CD4-positive, alpha-beta T cell treated with Interleukin-4 for 1 hour (primary cell): Measurements from ENCODE around the gene AOC1.
A peak's percentile ranks its signal among the peaks of the same experiment; 100 is the strongest.

Experiments used
- DNase-seq, 2 donors: peaks; one replicate each; pipeline ENCODE4 v3.0.0-alpha.2; 2020 to 2022

The AOC1 gene

DNA sequence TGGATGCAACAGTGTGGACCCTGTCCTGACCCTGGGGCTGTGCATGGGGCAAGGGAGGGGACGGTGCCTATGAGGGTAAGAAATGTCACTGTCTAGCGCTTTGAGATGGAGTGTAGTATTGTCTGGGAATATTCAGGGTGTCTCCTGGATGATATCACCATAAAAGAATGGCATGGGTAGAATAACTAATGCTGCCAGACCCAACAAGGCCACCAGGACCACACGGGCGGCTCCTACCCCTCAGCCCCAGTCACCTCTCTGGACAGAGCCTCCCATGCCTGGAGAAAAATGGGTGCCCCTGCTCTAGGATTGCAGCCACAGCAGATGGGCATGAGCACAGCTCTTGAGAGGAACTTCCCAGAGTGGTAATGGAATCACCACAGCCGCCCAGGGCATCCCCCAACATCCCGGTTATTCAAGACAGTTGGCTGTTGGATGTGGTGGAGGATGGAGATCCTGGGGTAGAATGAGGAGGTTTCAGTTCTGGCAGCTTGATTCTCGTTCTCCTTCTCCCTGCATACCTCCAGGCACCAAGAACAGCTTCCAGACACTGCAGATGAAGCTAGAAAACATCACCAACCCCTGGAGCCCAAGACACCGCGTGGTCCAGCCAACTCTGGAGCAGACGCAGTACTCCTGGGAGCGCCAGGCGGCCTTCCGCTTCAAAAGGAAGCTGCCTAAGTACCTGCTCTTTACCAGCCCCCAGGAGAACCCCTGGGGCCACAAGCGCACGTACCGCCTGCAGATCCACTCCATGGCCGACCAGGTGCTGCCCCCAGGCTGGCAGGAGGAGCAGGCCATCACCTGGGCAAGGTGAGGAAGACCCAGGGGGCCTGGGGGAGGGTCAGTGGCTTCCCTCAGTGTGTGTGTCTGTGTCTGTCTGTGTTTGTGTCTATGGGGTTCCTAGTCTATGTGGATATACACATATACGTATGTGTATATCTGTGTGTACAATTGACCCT is 6.2 kb downstream of the AOC1 start:
- DNase-seq = no peak

DNA sequence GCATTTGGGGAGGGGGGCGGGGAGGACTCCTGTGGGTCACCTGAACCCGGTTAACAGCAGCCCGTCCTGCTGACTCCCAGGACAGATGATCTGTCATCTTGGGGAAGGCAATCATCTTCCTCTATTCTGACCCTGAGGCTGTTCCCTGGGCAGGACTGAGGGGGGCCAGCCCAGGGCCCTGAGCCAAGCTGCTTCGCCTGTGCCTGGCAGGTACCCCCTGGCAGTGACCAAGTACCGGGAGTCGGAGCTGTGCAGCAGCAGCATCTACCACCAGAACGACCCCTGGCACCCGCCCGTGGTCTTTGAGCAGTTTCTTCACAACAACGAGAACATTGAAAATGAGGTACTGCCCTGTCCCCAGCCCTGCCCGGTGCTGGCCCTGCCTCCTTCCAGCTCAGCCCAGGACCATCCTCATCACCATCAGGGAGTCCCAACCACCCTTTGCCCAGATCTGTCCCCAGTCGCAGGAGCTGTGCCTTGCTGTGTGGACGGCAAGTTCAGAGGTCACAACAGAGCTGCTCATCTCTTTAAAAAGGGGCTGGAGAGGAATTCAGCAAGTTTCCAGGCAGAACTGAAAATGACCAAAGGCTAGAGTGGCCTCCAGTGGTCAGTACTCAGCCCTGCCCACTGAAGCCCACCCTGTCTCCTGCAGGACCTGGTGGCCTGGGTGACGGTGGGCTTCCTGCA is 8.1 kb downstream of the AOC1 start:
- no peak for DNase-seq

DNA sequence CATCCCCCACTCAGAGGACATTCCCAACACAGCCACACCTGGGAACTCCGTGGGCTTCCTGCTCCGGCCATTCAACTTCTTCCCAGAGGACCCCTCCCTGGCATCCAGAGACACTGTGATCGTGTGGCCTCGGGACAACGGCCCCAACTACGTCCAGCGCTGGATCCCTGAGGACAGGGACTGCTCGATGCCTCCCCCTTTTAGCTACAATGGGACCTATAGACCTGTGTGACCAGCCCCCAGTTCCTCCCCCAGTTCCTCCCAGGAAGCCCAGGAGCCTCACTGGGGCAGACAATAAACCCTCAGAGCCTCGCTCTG is 8.6 kb downstream of the AOC1 start:
- no peak for DNase-seq

DNA sequence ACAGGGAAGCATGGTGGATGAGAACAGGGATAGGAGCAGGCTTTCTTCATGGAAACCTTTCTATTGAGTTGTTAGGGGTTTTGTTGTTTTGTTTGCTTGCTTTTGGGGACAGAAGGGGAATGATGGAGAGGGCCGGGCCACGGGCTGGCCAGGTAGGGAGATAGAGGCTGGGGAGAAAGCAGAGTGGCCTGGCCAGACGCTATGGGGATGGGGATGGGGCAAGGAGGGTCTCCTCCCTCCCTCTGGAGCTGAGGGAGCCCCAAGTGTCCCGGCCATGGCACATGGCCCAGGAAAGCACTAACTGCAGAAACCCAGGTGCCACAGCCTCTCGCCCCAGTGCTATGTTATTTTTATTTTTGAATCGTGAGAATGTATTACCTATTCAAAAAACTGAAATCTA is 10.0 kb downstream of the AOC1 start:
- no peak for DNase-seq

DNA sequence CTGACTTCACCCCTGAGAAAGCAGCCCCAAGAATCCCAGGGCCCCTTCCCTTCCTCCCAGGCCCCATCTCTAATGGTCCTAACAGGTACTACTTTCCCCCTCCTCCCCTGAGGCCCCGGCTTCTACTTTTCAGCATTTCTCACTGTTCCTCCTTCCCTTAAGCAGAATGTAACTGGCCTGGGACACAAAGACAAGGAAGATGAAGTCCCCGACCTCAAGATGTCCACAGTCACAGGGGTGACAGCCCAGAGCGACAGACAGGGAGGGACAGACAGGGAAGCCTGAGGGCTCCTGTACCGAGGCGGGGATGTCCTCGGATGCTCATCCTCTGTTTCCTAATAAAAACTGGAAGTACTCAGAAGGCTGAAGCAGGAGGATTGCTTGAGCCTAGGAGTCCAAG is 11.6 kb downstream of the AOC1 start:
- DNase-seq = no peak

DNA sequence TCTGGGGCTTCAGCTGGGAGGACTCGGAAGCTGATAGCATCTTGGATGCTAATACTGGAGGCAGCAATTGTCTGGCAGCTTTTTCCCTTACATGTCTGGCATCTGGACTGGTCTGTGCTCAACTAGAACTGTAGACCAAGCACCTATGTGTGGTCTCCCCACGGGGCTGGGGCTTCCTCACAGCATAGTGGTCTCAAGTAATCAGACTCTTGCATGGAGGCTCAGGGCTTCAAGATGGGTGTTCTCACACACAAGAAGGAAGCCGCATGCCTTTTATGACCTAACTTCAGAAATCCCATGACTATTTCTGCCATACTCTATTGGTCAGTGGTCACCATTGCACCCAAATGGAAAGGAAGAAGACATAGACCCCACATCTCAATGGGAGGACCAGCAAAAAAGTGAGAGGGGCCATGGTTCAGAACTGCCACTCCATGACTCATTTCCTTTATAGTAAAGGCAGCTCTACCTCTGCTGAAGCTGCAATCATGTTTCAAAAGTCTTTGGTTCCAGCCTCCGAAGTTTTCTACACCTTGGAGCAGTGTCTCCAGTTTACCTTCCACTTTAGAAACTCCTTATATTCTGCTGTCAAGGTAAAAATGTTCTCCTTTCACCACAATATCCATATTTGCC is 14.7 kb downstream of the AOC1 start:
- no peak for DNase-seq

DNA sequence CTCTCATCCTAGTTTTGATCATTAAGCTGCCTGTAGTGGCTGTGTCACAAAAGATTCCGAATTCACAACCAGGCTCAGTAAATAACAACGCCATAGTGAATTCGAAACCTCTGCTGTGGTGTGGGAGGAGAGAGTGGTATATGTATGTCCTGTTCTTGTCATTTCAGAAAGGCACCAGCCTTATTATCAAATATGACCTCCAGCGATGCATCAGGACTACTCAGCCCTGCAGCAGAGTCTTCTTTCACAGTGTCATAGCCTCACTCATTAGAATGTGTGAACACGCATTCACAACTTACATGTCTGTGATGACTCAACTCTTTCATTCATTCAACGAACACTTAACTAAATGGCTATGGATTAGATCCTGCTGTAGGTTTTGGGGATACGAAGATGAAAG is 15.3 kb downstream of the AOC1 start:
- DNase-seq = no peak

DNA sequence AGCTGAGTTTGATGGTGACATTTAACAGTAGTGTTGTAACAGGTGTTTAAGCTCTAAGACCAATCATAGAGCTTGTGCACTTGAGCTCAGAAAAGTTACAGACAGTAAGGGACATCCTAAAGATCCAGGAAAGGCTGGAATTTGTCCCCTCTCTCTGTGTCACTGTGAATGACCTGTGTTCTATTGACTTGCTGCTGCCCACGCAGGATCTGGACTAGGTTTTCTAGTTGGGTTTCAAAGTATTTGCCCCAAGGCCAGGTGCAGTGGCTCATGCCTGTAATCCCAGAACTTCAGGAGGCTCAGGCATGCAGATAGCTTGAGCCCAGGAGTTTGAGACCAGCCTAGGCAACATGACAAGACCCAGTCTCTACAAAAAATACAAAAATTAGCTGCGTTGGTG is 17.1 kb downstream of the AOC1 start:
- DNase-seq = no peak

DNA sequence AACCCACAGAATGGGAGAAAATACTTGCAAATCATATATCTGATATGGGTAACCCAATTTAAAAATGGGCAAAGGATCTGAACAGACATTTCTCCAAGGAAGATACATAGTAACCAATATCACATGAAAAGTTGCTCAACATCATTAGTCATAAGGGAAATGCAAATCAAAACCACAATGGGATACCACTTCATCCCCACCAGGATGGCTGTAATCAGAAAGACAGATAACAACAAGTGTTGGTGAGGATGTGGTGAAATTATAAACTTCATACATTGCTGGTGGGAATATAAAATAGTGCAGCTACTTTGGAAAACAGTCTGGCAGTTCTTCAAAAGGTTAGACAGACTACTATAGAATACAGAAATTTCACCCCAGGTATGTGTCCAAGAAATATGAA is 19.3 kb downstream of the AOC1 start:
- no peak for DNase-seq

DNA sequence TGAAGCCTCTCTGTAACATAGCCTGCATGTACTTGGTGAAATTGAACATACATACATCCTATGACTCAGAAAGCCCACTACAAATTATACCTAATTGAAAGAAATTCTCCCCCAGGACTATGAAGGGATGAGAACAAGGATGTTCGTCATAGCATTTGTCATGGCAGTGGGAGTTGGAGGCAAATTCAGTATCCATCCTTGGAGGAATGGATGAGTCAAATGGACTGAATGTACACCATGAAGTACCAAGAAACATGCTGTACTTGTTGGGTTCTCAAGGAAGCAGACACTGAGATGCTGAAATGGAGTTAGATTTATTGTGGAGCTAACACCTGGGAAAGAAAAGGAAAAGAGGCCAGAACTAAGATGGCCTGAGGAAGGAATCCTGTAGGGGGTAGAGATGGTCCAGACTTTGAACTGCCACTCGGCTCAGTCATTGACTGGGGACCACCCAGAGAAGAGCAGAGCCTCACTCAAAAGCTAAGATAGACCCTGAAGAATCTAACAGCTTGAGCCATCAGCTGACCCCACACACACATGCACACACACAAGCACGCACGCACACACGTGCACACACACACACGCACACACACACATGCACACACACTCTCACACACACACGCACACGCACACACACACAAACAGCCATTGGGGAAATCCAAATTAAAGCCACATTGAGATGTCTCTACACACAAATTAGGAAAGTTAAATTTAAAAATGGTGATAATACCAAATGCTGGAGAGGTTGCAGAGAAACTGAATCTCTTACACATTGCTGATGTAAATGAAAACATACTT is 22.3 kb downstream of the AOC1 start:
- no peak for DNase-seq

DNA sequence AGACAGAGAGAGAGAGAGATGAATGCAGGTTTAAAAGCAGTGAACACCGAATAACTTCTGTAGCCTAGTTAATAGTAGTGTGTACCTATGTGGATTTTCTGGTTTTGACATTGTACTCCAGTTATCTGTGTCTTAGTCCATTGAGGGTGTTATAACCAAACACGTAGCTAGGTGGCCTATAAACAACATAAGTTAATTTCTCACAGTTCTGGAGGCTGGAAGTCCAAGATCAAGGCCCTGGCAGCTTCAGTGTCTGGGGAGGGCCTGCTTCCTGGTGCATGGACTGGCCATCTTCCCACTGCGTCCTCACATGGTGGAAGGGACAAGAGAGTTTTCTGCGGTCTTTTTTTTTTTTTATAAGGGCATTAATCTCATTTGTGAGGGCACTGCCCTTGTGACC is 23.5 kb downstream of the AOC1 start:
- DNase-seq = no peak

DNA sequence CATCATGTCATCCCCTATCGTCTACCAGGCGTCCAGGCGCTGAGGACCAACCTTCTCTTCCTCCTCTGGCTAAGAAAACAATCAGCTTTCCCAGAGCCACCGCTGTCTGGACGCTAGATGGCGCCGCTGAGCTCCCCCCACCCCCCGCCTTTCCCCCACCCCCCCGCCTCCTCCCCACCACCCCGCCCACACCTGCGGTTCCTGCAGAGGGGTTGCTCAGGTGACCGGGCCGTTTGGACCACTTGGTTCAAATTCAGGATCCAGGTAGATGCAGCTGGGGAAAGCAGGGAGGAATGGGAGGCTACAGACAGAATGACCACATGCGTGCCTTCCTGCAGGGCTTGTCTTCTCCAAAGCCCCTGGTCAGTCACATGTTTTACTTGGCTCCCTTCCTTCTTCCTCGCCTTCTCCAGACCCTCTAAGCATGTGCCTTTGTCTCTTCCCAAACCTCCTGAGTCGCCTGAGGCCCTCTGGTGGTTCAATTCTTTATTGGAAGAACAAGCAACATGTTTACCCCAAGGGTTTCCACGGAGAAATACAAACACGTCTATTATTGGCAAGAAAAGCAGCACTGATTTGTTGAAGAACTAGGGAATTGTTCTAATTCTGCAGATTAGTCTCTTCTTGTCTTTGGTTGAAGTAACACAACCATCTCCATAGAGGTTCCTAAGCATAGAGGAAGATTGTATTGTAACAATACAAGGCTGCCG is 24.7 kb downstream of the AOC1 start:
- peak; percentile 43 to 52 for DNase-seq

DNA sequence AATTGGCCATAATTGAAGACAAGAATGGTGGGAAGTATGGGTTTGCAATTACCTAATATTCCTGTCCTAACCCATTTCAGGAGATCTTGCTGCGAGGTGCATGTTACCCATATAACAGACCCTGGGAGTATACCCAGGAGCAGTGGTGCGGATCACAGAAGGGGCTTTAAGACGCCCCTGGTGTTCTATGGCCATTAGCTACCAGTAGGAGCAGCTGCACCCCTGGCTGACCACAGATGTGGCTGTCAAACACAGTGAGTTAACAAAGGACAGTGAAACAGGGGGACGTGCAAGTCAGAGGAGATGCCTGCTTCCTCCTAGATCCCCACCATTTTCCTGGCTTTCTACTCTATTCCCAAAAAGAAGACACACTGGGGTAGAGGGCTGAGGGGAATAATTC is 25.2 kb downstream of the AOC1 start:
- no peak for DNase-seq

DNA sequence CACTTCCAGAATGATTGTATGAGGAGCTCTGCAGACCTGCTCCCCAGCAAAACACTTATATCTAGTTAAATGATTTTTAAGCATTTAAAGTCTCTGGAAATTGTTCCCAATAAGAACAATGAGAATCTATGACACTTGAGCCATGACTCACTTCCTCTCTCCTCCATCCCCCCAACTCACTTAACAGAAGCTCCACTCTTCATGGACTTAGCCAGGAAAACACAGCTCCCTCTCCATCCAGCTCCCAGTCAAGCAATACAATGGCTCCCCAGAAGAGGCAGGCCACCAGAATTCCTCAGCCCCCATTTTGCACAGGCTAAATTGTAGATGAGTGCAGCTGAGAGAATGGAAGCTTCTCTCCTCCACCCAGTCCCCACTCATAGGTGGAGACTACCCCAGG is 27.0 kb downstream of the AOC1 start:
- DNase-seq = no peak

DNA sequence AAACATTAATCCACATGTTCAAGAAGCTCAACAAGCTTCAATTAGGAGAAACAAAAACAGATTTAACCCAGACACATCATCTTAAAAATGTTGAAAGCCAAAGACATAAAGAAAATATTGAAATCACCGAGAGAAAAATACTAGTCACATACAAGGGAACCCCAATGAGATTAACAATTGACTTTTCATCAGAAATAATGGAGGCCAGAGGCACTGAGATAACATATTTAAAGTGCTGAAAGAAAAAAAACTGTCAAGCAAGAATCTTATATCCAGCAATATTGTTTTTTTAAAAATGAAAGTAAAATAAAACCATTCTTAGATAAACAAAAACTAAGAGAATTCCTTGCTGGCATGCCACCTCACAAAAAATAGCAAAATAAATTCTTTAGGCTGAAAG is 28.9 kb downstream of the AOC1 start:
- no peak for DNase-seq

DNA sequence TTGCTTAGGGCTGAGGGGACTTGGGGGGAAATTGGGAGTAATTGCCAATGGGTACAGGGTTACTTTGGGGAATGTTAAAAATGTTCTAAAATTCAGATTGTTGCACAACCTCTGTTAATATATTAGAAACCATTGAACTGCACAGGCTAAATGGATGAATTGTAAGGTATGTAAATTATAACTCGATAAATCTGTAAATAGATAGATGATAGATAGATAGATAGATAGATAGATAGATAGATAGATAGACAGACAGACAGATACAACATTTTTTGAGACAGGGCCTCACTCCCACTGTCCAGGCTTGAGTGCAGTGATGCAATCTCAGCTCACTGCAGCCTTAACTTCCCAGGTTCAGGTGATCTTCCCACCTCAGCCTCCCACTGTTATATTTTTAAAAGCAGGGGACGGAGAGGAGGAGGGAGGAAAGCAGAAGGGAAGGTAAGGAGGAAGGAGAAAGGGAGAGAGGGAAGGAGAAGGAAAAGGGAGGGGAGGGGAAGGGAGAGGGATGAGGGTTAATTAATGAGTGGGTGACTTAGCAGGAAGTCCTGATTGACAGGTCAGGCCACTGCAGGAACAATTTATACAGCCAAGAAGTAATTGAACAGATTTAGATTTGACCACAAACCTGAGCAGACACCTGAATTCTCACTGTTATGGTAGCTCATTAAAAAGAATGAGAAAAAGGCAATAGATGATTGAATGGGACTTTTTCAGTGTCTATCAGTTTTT is 38.7 kb downstream of the AOC1 start:
- DNase-seq = no peak

DNA sequence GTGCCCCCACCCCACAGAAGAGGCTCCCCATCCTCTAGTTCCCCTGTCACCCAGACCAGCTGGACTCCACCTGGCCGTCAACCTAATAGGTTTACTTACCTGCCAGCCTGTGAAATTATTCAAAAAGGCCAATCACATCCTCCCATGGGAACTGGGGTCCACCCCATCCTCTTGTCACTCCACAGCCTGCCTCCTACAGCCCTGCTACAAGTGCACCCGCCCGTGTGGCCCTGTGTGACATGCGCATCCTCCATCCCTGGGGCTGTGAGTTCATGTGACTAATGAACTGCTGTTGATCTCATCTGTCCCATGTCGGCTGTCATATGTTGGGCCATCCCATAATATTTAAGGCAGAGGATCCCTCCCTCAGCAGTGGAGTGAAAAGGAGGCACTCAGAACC is 39.4 kb downstream of the AOC1 start:
- no peak for DNase-seq

DNA sequence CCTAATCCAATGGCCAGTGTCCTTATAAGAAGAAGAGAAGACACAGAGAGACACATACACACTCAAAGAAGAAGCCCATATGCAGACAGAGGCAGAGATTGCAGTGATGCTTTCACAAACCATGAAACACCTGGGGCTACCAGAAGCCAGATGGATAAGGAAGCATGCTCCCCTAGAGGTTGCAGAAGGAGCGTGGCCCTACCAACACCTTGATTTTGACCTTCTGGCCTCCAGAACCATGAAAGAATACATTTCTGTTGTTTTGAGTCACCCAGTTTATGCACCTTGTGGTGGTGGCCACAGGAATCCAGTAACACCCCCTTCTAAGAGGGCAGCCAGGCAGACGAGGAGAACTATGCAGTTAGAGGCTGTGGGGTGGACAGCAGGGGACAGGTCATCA is 43.5 kb downstream of the AOC1 start:
- no peak for DNase-seq

DNA sequence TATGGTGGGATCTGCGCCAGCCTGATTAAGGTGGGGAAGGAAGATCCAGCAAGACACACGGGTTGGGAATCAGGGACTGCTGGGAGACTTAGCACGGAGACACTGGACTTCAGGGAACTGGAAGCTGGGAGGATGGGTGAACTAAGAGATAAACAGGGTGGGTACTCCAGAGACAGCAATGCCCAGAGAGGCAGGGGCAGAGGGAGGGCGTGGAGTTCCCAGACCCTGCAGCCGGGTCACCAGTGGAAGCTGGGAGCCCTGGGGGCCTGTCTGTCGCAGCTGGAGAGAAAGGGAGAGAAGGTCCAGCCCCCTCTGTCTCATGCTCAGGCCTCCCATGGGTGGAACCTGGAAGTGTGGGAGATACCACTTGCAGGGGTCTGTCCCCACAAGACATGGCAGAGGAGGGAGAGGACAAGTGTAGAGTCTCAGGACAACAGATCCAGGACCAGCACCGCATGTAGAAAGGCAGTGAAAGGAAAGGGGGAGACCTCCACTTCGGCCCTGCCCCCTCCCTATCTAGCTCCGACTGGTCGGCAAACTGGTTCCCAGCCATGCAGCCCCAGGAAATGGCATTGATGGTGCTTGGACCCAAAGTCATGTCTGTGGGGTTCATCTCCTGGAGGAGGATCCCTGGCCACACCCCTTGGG is 44.4 kb downstream of the AOC1 start:
- DNase-seq = no peak

DNA sequence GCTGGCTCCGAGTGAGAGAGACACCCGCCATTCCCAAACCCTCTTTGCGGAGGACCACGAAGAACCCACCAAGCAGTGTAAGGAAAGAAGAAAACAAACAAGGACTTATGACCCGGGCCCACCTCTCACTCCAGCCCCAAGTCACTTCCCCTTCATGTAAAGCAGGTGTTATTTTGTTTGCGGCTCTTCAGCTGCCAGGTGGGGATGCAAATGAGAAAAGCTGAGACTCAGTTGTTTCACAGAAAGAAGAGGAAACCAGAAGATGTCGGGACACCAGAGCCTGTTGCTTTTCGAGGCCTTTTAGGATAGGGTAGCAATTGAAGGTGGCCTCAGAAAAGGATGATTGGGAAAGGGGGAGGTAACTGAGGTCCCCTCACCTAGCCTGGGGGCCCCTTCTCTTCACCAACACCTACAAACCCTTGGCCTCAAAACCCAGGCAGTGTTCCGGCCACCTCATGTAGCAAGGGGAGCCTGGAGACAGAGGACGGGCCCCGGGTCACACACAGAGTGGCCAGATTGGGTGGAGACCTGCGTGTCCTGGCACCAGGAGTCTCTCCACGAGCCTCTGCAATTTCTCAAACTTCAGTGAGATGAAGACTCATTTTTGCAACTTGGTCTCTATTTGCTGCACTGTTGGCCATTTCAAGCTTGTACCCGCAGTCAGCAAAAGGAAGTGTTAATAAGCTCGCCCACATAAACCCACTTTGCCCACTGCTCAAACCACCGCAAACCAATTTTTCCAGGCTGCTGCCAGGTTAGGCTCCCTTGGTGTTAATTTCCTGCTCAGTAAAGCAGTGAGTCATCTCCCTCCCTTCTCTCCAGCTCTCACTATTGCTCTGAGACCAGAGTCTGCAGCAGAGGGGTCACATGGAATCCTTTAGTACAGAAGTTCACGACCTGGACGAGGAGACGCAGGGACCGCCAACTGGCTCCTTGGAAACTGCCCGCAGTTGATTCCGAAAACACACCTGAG is 45.5 kb downstream of the AOC1 start:
- no peak for DNase-seq
